Measurements from ENCODE around the gene ANKRD13B.

Gene ANKRD13B

DNA sequence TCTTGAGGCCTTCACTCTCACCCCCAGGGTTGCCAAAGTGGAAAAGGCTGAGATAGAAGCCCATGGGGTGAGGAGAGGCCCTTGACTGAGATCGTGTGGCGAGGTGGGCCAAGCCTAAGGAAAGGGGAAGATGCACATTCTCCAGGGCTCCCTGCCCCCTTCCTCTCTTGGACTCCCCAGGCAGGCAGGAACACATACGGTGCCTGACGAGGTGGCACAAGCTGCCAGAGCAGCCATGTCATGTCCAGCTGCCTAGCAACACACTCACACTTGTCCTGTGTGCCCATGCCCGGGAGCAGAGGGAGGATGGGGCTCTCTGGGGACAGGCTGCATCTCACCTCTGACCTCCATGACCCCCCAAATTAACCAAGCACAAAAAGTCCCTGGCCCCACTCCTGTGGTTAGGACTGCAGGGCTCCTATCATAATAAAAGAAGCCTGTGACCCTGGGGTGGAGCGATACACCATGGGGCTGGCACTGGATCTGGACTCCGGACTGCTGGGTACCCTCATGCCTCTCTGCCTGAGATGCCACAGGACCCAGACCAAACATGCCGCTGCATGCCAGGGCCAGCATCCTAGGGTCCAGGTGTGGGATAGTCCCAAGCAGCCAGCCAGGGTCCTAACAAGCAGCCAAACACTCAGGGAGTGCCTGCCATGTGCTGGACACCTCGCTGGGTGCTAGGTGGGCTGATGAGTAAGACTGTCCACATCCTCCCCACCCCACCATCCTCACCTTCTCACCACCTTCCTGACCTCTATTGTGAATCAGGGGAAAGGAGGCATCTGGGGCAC lies 6.1 kb upstream of the ANKRD13B start:
- Histone ChIP-seq H3K36me3 (ENCODE audit: insufficient read depth, low read length) (peaks cover 16% of the 10 kb centered on the region), H3K4me1 (ENCODE audit: control insufficient read depth, insufficient read depth, low read length) (peaks cover 62% of the 10 kb centered on the region), H3K4me2 (ENCODE audit: low read length) (peak overlapping the region; percentile 97), H3K27me3 (ENCODE audit: control insufficient read depth, insufficient read depth, low read length) (no peaks in the 10 kb centered on the region), H3K9me3 (replicated peaks; ENCODE audit: low read length) (no peaks in the 10 kb centered on the region), H3K4me3 (ENCODE audit: low read length) (no peak overlapping the region), H3K9ac (ENCODE audit: low read depth, low read length) (peak overlapping the region; percentile 84)

- Histone ChIP-seq H3K4me3 (ENCODE audit: low read length) (peak overlapping the region; percentile 91), H3K9me3 (replicated peaks; ENCODE audit: low read length) (no peaks in the 10 kb centered on the region), H3K36me3 (ENCODE audit: insufficient read depth, low read length) (peaks cover 9% of the 10 kb centered on the region), H3K27me3 (ENCODE audit: control insufficient read depth, insufficient read depth, low read length) (no peaks in the 10 kb centered on the region), H3K9ac (ENCODE audit: low read depth, low read length) (peak overlapping the region; percentile 84), H3K4me1 (ENCODE audit: control insufficient read depth, insufficient read depth, low read length) (peaks cover 69% of the 10 kb centered on the region), H3K4me2 (ENCODE audit: low read length) (peak overlapping the region; percentile 97)
Observed at GRCh38 chr17:29587591-29587990, 5.3 kb upstream of the ANKRD13B start.

- Histone ChIP-seq H3K4me3 (ENCODE audit: low read length) (peak overlapping the region; percentile 91), H3K9me3 (replicated peaks; ENCODE audit: low read length) (no peaks in the 10 kb centered on the region), H3K4me1 (ENCODE audit: control insufficient read depth, insufficient read depth, low read length) (peaks cover 72% of the 10 kb centered on the region), H3K27me3 (ENCODE audit: control insufficient read depth, insufficient read depth, low read length) (no peaks in the 10 kb centered on the region), H3K4me2 (ENCODE audit: low read length) (peak overlapping the region; percentile 97), H3K36me3 (ENCODE audit: insufficient read depth, low read length) (peaks cover 4% of the 10 kb centered on the region), H3K9ac (ENCODE audit: low read depth, low read length) (peak overlapping the region; percentile 84)
Observed at GRCh38 chr17:29588017-29588561, 4.8 kb upstream of the ANKRD13B start.

GRCh38 chr17:29588562-29589411 lies 4.1 kb upstream of the ANKRD13B start:
- peak overlapping the region; percentile 91 for H3K4me3 ChIP-seq (ENCODE audit: low read length)
- peak overlapping the region; percentile 84 for H3K9ac ChIP-seq (ENCODE audit: low read depth, low read length)
- peaks cover 72% of the 10 kb centered on the region for H3K4me1 ChIP-seq (ENCODE audit: control insufficient read depth, insufficient read depth, low read length)
- peak overlapping the region; percentile 97 for H3K4me2 ChIP-seq (ENCODE audit: low read length)
- H3K27me3 ChIP-seq (ENCODE audit: control insufficient read depth, insufficient read depth, low read length), result no peaks in the 10 kb centered on the region
- no peaks in the 10 kb centered on the region for H3K9me3 ChIP-seq (replicated peaks; ENCODE audit: low read length)
- no peaks in the 10 kb centered on the region for H3K36me3 ChIP-seq (ENCODE audit: insufficient read depth, low read length)

DNA sequence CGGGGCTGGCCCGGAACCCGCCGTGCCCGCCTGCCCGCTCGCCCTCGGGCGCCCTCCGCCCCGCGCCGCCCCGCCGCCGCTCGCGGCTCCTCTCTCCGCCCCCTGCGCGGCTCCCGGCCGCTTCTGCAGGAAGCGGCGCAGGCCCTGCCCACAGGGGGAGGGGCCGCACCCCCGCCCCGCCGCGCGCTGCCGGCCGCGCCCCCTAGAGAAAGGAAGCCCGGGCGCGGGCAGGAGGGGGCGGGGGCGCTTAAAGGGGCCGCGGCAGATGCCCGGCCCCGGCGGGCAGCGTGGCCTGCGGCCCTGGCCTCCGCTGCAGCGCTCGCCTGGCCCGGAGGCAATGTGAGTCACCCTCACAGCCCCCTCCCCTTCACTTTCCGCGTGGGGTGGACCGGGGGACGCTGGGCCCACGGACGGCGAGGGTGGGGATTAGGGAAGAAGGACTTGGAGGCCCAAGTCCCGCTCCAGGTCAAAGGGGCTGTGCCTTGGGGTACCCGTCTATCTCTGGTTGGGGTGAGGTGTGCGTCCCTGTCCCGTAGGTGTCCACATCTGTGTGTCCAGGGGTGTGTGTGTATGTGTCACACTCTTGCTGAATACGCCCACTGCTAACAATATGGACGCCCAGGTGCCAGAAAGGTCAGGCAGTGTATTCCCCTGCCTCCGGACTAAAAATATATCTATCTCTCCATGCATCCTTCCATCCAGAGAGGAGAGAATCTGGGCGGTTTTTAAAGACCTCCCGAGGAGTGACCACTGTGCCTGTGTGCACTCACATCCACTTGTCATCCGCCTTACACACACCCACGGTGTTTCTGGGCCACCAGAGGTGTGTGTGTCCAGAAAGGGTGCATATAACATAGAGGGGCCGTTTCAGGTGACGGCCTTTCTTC lies 3.2 kb upstream of the ANKRD13B start, which contains the start of gene GIT1:
GIT1 (minus strand) TSS at position 125 of the 887 bp plus-strand sequence. CDS start 270 bp downstream, outside the sequence.
- peak within 1 kb of the TSS; percentile 84 for H3K9ac ChIP-seq (ENCODE audit: low read depth, low read length)
- H3K4me1 ChIP-seq (ENCODE audit: control insufficient read depth, insufficient read depth, low read length), result peaks cover 68% of the 10 kb centered on the region
- no peaks in the 10 kb centered on the region for H3K9me3 ChIP-seq (replicated peaks; ENCODE audit: low read length)
- H3K4me3 ChIP-seq (ENCODE audit: low read length), result peak within 1 kb of the TSS; percentile 91
- no peaks in the 10 kb centered on the region for H3K27me3 ChIP-seq (ENCODE audit: control insufficient read depth, insufficient read depth, low read length)
- H3K36me3 ChIP-seq (ENCODE audit: insufficient read depth, low read length), result no peaks in the 10 kb centered on the region
- peak within 1 kb of the TSS; percentile 97 for H3K4me2 ChIP-seq (ENCODE audit: low read length)

- no peaks in the 10 kb centered on the region for H3K9me3 ChIP-seq (replicated peaks; ENCODE audit: low read length)
- peaks cover 64% of the 10 kb centered on the region for H3K4me1 ChIP-seq (ENCODE audit: control insufficient read depth, insufficient read depth, low read length)
- H3K27me3 ChIP-seq (ENCODE audit: control insufficient read depth, insufficient read depth, low read length), result no peaks in the 10 kb centered on the region
- peak overlapping the region; percentile 97 for H3K4me2 ChIP-seq (ENCODE audit: low read length)
- peak overlapping the region; percentile 91 for H3K4me3 ChIP-seq (ENCODE audit: low read length)
- peak overlapping the region; percentile 70 for H3K9ac ChIP-seq (ENCODE audit: low read depth, low read length)
- no peaks in the 10 kb centered on the region for H3K36me3 ChIP-seq (ENCODE audit: insufficient read depth, low read length)
Observed at GRCh38 chr17:29590411-29591145, 2.4 kb upstream of the ANKRD13B start.

DNA sequence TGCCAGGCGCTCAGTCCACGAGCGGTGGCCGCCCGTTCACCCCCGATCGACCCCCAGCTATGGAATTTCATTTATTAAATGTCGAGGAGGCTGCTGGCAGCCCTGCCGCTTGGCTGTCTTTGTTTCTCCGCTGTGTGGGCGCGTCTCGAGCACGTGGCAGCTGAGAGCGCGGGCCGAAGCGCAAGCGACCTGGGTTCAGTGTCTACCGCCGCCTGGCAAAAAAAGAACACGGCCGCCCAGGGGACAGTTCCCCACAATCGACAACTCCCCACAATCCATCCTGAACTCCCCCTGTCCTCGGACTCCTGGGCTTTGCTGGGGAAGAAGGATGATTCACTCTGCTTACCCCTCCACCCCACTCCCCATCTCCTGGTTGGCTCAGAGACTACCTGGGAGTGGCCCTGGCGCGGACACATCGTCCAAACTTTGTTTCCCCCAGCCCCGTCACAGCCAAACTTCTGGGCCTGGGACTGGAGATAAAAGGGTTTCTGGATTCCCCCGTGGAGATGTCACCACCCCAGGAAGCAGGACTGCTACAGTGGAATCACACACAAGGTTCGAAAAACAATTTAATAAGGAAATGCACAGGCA lies 1.7 kb upstream of the ANKRD13B start:
- Histone ChIP-seq H3K4me2 (ENCODE audit: low read length) (peak overlapping the region; percentile 97), H3K4me3 (ENCODE audit: low read length) (peak overlapping the region; percentile 91), H3K27me3 (ENCODE audit: control insufficient read depth, insufficient read depth, low read length) (no peaks in the 10 kb centered on the region), H3K4me1 (ENCODE audit: control insufficient read depth, insufficient read depth, low read length) (peaks cover 69% of the 10 kb centered on the region), H3K36me3 (ENCODE audit: insufficient read depth, low read length) (no peaks in the 10 kb centered on the region), H3K9me3 (replicated peaks; ENCODE audit: low read length) (no peaks in the 10 kb centered on the region), H3K9ac (ENCODE audit: low read depth, low read length) (peak overlapping the region; percentile 70)

DNA sequence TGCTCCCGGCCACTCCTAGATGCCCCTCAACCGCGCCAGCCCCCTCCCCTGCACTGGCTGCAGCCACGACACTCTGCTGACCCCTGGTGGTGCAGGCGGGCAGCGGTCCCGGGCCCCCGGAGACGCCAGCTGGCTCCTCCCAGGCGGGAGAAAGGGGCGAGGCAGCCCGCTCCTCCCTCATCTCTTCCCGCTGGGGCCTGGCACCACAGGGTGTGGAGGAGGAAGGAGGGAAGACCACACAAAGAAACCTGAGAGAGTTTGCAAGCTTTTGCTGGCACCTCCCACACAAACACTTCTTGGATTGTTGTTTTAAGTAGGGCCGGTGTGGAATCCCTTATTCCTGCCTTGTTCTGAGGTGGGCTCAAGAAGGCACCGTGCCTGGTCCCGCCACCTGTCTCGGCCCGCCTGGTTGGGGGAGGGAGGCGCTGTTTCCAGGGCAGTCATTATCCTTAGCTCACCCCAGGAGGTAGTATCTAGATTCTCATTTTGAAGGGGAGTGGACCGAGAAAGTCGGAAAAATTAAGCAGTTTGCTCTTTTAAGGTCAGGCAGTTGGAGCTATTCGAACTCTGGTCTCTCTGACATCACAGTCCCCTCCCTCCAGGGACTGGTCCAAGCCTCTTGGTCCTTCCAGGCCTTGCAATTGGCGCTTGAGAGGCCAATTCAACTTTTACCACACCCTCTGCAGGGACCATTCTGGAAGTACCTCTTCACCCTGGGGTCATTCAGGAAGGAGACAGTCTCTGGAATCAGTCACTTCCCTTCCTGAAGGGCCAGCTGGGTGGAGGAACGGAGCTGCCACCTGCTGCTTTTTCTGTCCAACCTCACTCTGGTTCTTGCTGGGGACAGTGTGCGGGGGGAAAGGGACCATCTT lies 959 bp upstream of the ANKRD13B start:
- no peaks in the 10 kb centered on the region for H3K27me3 ChIP-seq (ENCODE audit: control insufficient read depth, insufficient read depth, low read length)
- H3K9me3 ChIP-seq (replicated peaks; ENCODE audit: low read length), result no peaks in the 10 kb centered on the region
- H3K4me3 ChIP-seq (ENCODE audit: low read length), result peak overlapping the region; percentile 91
- peak overlapping the region; percentile 97 for H3K4me2 ChIP-seq (ENCODE audit: low read length)
- peaks cover 63% of the 10 kb centered on the region for H3K4me1 ChIP-seq (ENCODE audit: control insufficient read depth, insufficient read depth, low read length)
- H3K9ac ChIP-seq (ENCODE audit: low read depth, low read length), result peak overlapping the region; percentile 70
- H3K36me3 ChIP-seq (ENCODE audit: insufficient read depth, low read length), result no peaks in the 10 kb centered on the region

- Histone ChIP-seq H3K4me2 (ENCODE audit: low read length) (peak overlapping the region; percentile 90), H3K4me1 (ENCODE audit: control insufficient read depth, insufficient read depth, low read length) (peaks cover 48% of the 10 kb centered on the region), H3K9ac (ENCODE audit: low read depth, low read length) (peak overlapping the region; percentile 61), H3K9me3 (replicated peaks; ENCODE audit: low read length) (no peaks in the 10 kb centered on the region), H3K4me3 (ENCODE audit: low read length) (peak overlapping the region; percentile 80), H3K36me3 (ENCODE audit: insufficient read depth, low read length) (no peaks in the 10 kb centered on the region), H3K27me3 (ENCODE audit: control insufficient read depth, insufficient read depth, low read length) (no peaks in the 10 kb centered on the region)
Observed at GRCh38 chr17:29593591-29594518, 923 bp downstream of the ANKRD13B start.

Data from skeletal muscle satellite cell (primary cell).